Measurements from ENCODE around the gene SPRED3. TPM values are rescaled to one million over a fixed set of nuclear protein-coding genes. Genes with fewer than 3 reads are reported as not detected.

Gene SPRED3
- total and polyA plus RNA-seq, 9 of the 15 experiments (the other 6 are each of a cell fraction or from before 2014, with no cell fraction given) = 0.05 to 1.3 (median 0.36) TPM

- TF ChIP-seq SMC3 (conservative IDR thresholded peaks at IDR 0.05; ENCODE audit: insufficient read depth, low read depth, low read length) = peak; percentile 83; the same call in 1 of the 2 replicates
- peak; percentile 84 for TF ChIP-seq LCOR (CRISPR knock-in tag; IDR thresholded peaks at IDR 0.05)
- peak in 1 of 3 experiments; percentile 56 for TF ChIP-seq YY1 (IDR thresholded peaks at IDR 0.05; ENCODE audit: borderline replicate concordance in 1 of 3, control insufficient read depth in 1 of 3, extremely low read depth in 1 of 3, insufficient read depth in 3 of 3, insufficient read length in 1 of 3, insufficient replicate concordance in 2 of 3, low read depth in 1 of 3, low read length in 2 of 3)
- TF ChIP-seq ILF3 (IDR thresholded peaks at IDR 0.05; ENCODE audit: borderline replicate concordance) = no peak
- peak; percentile 85 for TF ChIP-seq ETV1 (tag; conservative IDR thresholded peaks at IDR 0.05; ENCODE audit: low read depth)
- peak; percentile 88 for TF ChIP-seq RBFOX2 (IDR thresholded peaks at IDR 0.05; ENCODE audit: low read depth, low read length)
- TF ChIP-seq ZNF212 (CRISPR knock-in tag; IDR thresholded peaks at IDR 0.05) = no peak
- TF ChIP-seq MYNN (IDR thresholded peaks at IDR 0.05) = no peak
- TF ChIP-seq MYNN (CRISPR knock-in tag; IDR thresholded peaks at IDR 0.05) = no peak
- peak; percentile 79; the same call in 1 of the 2 replicates for TF ChIP-seq GTF2E2 (tag; IDR thresholded peaks at IDR 0.05)
- no peak for TF ChIP-seq BCOR (IDR thresholded peaks at IDR 0.05)
- no peak for TF ChIP-seq TRIM28 (IDR thresholded peaks at IDR 0.05)
- no peak for TF ChIP-seq PHTF2 (CRISPR knock-in tag; IDR thresholded peaks at IDR 0.05)
- TF ChIP-seq ZNF639 (CRISPR knock-in tag; conservative IDR thresholded peaks at IDR 0.05 in 1 of 2, IDR thresholded peaks at IDR 0.05 in 1 of 2) = 0 out of 4 replicates have a peak, but pooled peaks of 1 of the 2 experiments have one; percentile 15
- TF ChIP-seq TOE1 (IDR thresholded peaks at IDR 0.05; ENCODE audit: borderline replicate concordance) = peak; percentile 15; the same call in 1 of the 2 replicates
- TF ChIP-seq TOE1 (CRISPR knock-in tag; IDR thresholded peaks at IDR 0.05; ENCODE audit: borderline replicate concordance, low read depth) = no peak
- no peak for TF ChIP-seq HNRNPUL1 (IDR thresholded peaks at IDR 0.05; ENCODE audit: low read length)
- TF ChIP-seq HDAC3 (IDR thresholded peaks at IDR 0.05; ENCODE audit: borderline replicate concordance, partially characterized antibody) = no peak
- no peak for TF ChIP-seq ZBTB5 (IDR thresholded peaks at IDR 0.05)
- peak; percentile 100 for TF ChIP-seq SP1 (CRISPR knock-in tag; IDR thresholded peaks at IDR 0.05)
- no peak for TF ChIP-seq KHSRP (IDR thresholded peaks at IDR 0.05)
- no peak for TF ChIP-seq HDGF (IDR thresholded peaks at IDR 0.05)
- TF ChIP-seq NR1H2 (CRISPR knock-in tag; IDR thresholded peaks at IDR 0.05) = no peak
- no peak for TF ChIP-seq NR2F6 (CRISPR knock-in tag; IDR thresholded peaks at IDR 0.05)
- TF ChIP-seq CBFB (CRISPR knock-in tag; IDR thresholded peaks at IDR 0.05) = no peak
- TF ChIP-seq MCM3 (IDR thresholded peaks at IDR 0.05) = no peak
- TF ChIP-seq ELF4 (CRISPR knock-in tag; IDR thresholded peaks at IDR 0.05) = no peak; the same call in 1 of the 2 replicates
- peak; percentile 53; the same call in 1 of the 2 replicates for TF ChIP-seq ATF7 (IDR thresholded peaks at IDR 0.05)
- TF ChIP-seq TCF3 (CRISPR knock-in tag; IDR thresholded peaks at IDR 0.05) = peak; percentile 20; the same call in 1 of the 2 replicates
Measured at GRCh38 chr19:38402967-38403674, 14.6 kb downstream of the SPRED3 start, which contains the start of gene FAM98C (continued).
